GM23338 (cell line): Measurements from ENCODE around the gene RAC2. TPM values are rescaled to one million over a fixed set of nuclear protein-coding genes. Genes with fewer than 3 reads are reported as not detected.

Experiments
- ATAC-seq: fragments of 200-7000 bp; cut with Tn5 transposase; 3 replicates; pipeline ENCODE4 v1.9.1; 2020
- DNase-seq: peaks from one replicate; pipeline ENCODE4 v3.0.0-alpha.2; 2015; ENCODE audit warnings: low spot score
- H2AFZ ChIP-seq: fragments of 200-600 bp; sonication (generic); 2 replicates; pipeline ENCODE4 v1.8.0; 2016; ENCODE audit warnings: antibody characterized with exemption, mild to moderate bottlenecking, moderate library complexity
- H3F3A ChIP-seq: fragments of 200-600 bp; sonication (generic); replicated peaks from 2 replicates; pipeline ENCODE4 v1.8.0; 2017; ENCODE audit warnings: antibody characterized with exemption, mixed run types, low read depth
- H3K27ac ChIP-seq: fragments of 200-600 bp; sonication (generic); 2 replicates; pipeline ENCODE4 v1.6.1; 2016; ENCODE audit warnings: low read depth
- H3K27me3 ChIP-seq: fragments of 200-600 bp; sonication (generic); 2 replicates; pipeline ENCODE4 v1.8.0; 2016; ENCODE audit warnings: mild to moderate bottlenecking, mixed run types, moderate library complexity; ENCODE audit not compliant: insufficient read depth
- H3K36me3 ChIP-seq: fragments of 200-600 bp; sonication (generic); 2 replicates; pipeline ENCODE4 v1.8.0; 2016; ENCODE audit warnings: mild to moderate bottlenecking; ENCODE audit not compliant: insufficient read depth
- H3K4me1 ChIP-seq: fragments of 200-600 bp; sonication (generic); 2 replicates; pipeline ENCODE4 v1.8.0; 2016; ENCODE audit warnings: mild to moderate bottlenecking, moderate library complexity; ENCODE audit not compliant: insufficient read depth
- H3K4me2 ChIP-seq: fragments of 200-600 bp; sonication (generic); 2 replicates; pipeline ENCODE4 v1.7.1; 2017; ENCODE audit warnings: mixed run types
- H3K4me3 ChIP-seq: fragments of 200-600 bp; sonication (generic); 2 replicates; pipeline ENCODE4 v1.6.1; 2016; ENCODE audit warnings: mixed run types
- H3K79me2 ChIP-seq: fragments of 200-600 bp; sonication (generic); replicated peaks from 2 replicates; pipeline ENCODE4 v1.8.0; 2017; ENCODE audit warnings: mild to moderate bottlenecking; ENCODE audit not compliant: insufficient read depth
- H3K9me2 ChIP-seq: fragments of 200-600 bp; sonication (generic); 2 replicates; pipeline ENCODE4 v1.8.0; 2017; ENCODE audit not compliant: insufficient read depth
- H4K20me1 ChIP-seq: fragments of 200-600 bp; sonication (generic); replicated peaks from 2 replicates; pipeline ENCODE4 v1.8.0; 2017; ENCODE audit warnings: mild to moderate bottlenecking; ENCODE audit not compliant: insufficient read depth
- H3K27ac Mint-ChIP-seq: 2 replicates; pipeline ENCODE4 v1.8.0; 2020; ENCODE audit warnings: inconsistent platforms, mild to moderate bottlenecking, moderate library complexity, mixed read lengths
- H3K27me3 Mint-ChIP-seq: 3 replicates; pipeline ENCODE4 v1.8.0; 2022; ENCODE audit warnings: low read depth, mild to moderate bottlenecking, moderate library complexity, mixed read lengths, inconsistent platforms; ENCODE audit not compliant: insufficient read depth, poor library complexity
- H3K36me3 Mint-ChIP-seq: 3 replicates; pipeline ENCODE4 v1.8.0; 2021; ENCODE audit warnings: low read depth, mild to moderate bottlenecking, inconsistent platforms, moderate library complexity, mixed read lengths
- H3K4me1 Mint-ChIP-seq: 3 replicates; pipeline ENCODE4 v1.8.0; 2020; ENCODE audit warnings: mild to moderate bottlenecking, inconsistent platforms, mixed read lengths
- H3K4me3 Mint-ChIP-seq: 3 replicates; pipeline ENCODE4 v1.8.0; 2021; ENCODE audit warnings: moderate library complexity, mild to moderate bottlenecking, inconsistent platforms, mixed read lengths
- H3K9me3 Mint-ChIP-seq: 3 replicates; pipeline ENCODE4 v1.8.0; 2020; ENCODE audit warnings: moderate library complexity, mild to moderate bottlenecking, inconsistent platforms, mixed read lengths
- ETS1 ChIP-seq: IDR thresholded peaks from 2 replicates; pipeline ENCODE4 v1.6.1; 2016; ENCODE audit warnings: antibody characterized with exemption
- EZH2 ChIP-seq: fragments of 200-600 bp; sonication (generic); IDR thresholded peaks from one replicate; pipeline ENCODE4 v1.8.0; 2017; ENCODE audit warnings: antibody characterized with exemption, mild to moderate bottlenecking, low read depth; ENCODE audit not compliant: unreplicated experiment
- NANOG ChIP-seq: IDR thresholded peaks from 2 replicates; pipeline ENCODE4 v1.6.1; 2016; ENCODE audit warnings: antibody characterized with exemption, borderline replicate concordance
- ZNF114 ChIP-seq: fragments of 250-450 bp; sonication (Bioruptor Pico); IDR thresholded peaks from 2 replicates; pipeline ENCODE4 v1.5.0; 2020; ENCODE audit warnings: mild to moderate bottlenecking, moderate library complexity
- ZNF331 ChIP-seq: fragments of 250-450 bp; sonication (Bioruptor Pico); IDR thresholded peaks from 2 replicates; pipeline ENCODE4 v1.5.0; 2020; ENCODE audit warnings: low read depth, mild to moderate bottlenecking, moderate library complexity
- ZNF462 ChIP-seq: fragments of 250-450 bp; sonication (Bioruptor Pico); IDR thresholded peaks from 2 replicates; pipeline ENCODE4 v1.5.0; 2020; ENCODE audit warnings: mild to moderate bottlenecking, moderate library complexity
- polyA plus RNA-seq: library from polyadenylated mRNA; unstranded; fragments of >200 nt; fragmentation: Nextera tagmentation; extraction: Ambion mirVana; gene quantifications from 2 replicates; pipeline ENCODE4 v1.2.1, GENCODE V29; 2016
- total RNA-seq: library from RNA; depleted of rRNA; stranded (reverse); fragments of >200 nt; shearing (Covaris generic); gene quantifications from 2 replicates; pipeline ENCODE4 v1.2.3, GENCODE V29; 2014

The RAC2 gene
- total and polyA plus RNA-seq, 2 experiments from 2014 or later = 2.4 to 2.7 TPM

- Mint-ChIP-seq H3K27ac (no peak overlapping the region), H3K9me3 (peaks cover 4% of the 10 kb centered on the region; the same call in 1 of the 3 replicates), H3K27me3 (peaks cover 7% of the 10 kb centered on the region), H3K4me1 (peaks cover 8% of the 10 kb centered on the region; the same call in 2 of the 3 replicates), H3K4me3 (no peak overlapping the region), H3K36me3 (no peaks in the 10 kb centered on the region)
- Histone ChIP-seq H3K79me2 (no peaks in the 10 kb centered on the region), H3K4me3 (no peak overlapping the region), H3K36me3 (no peaks in the 10 kb centered on the region), H3K27me3 (no peaks in the 10 kb centered on the region), H3F3A (no peaks in the 10 kb centered on the region), H2AFZ (no peak overlapping the region), H3K9me2 (no peaks in the 10 kb centered on the region), H3K4me1 (no peaks in the 10 kb centered on the region), H4K20me1 (no peaks in the 10 kb centered on the region), H3K27ac (no peak overlapping the region), H3K4me2 (no peak overlapping the region)
- no peak for DNase-seq
- TF ChIP-seq ZNF114 (CRISPR knock-in tag) = no peak
- TF ChIP-seq ZNF331 (CRISPR knock-in tag) = no peak
- TF ChIP-seq ETS1 = no peak
- no peak for TF ChIP-seq EZH2
- TF ChIP-seq ZNF462 (CRISPR knock-in tag) = no peak
- TF ChIP-seq NANOG = no peak
- no peak for ATAC-seq
Observed at GRCh38 chr22:37290737-37291136, 46.7 kb upstream of the RAC2 start.
